Endodermal cell (in vitro differentiated cells): ENCODE data around the gene NLGN1. TPM values are rescaled to one million over a fixed set of nuclear protein-coding genes. Genes with fewer than 3 reads are reported as not detected.

Experiments
- DNase-seq: peaks from one replicate; pipeline ENCODE4 v3.0.0-alpha.2; 2017
- H3K27ac ChIP-seq: 2 replicates; pipeline ENCODE4 v1.5.1; 2013; ENCODE audit warnings: mild to moderate bottlenecking, low read depth, low read length, moderate library complexity
- H3K27me3 ChIP-seq: 2 replicates; pipeline ENCODE4 v1.6.1; 2013; ENCODE audit warnings: mild to moderate bottlenecking, low read length, moderate library complexity; ENCODE audit not compliant: insufficient read depth, control insufficient read depth, poor library complexity, severe bottlenecking
- H3K36me3 ChIP-seq: 2 replicates; pipeline ENCODE4 v1.7.0; 2013; ENCODE audit warnings: mild to moderate bottlenecking, low read length, moderate library complexity; ENCODE audit not compliant: control insufficient read depth, insufficient read depth
- H3K4me1 ChIP-seq: one replicate; pipeline ENCODE4 v1.7.0; 2013; ENCODE audit warnings: low read length; ENCODE audit not compliant: control insufficient read depth, insufficient read depth
- H3K4me3 ChIP-seq: 2 replicates; pipeline ENCODE4 v1.5.1; 2013; ENCODE audit warnings: mild to moderate bottlenecking, low read length, moderate library complexity
- H3K9ac ChIP-seq: 2 replicates; pipeline ENCODE4 v1.6.1; 2013; ENCODE audit warnings: mild to moderate bottlenecking, low read length, moderate library complexity; ENCODE audit not compliant: poor library complexity, severe bottlenecking; ENCODE audit errors: extremely low read depth
- H3K9me3 ChIP-seq: 2 replicates; pipeline ENCODE4 v1.6.1; 2013; ENCODE audit warnings: mild to moderate bottlenecking, low read length, moderate library complexity; ENCODE audit not compliant: control insufficient read depth
- H3K27ac Mint-ChIP-seq: 2 replicates; pipeline ENCODE4 v1.8.0; 2020; ENCODE audit warnings: mixed read lengths
- H3K27me3 Mint-ChIP-seq: 2 replicates; pipeline ENCODE4 v1.8.0; 2021; ENCODE audit warnings: mild to moderate bottlenecking, mixed read lengths; ENCODE audit not compliant: insufficient read depth
- H3K36me3 Mint-ChIP-seq: 2 replicates; pipeline ENCODE4 v1.8.0; 2020; ENCODE audit warnings: low read depth, mixed read lengths
- H3K4me1 Mint-ChIP-seq: 2 replicates; pipeline ENCODE4 v1.8.0; 2020; ENCODE audit warnings: mixed read lengths
- H3K4me3 Mint-ChIP-seq: 2 replicates; pipeline ENCODE4 v1.8.0; 2020; ENCODE audit warnings: mild to moderate bottlenecking, moderate library complexity, mixed read lengths
- H3K9me3 Mint-ChIP-seq: 2 replicates; pipeline ENCODE4 v1.8.0; 2020; ENCODE audit warnings: mild to moderate bottlenecking, mixed read lengths
- CTCF ChIP-seq: fragments of 200-600 bp; sonication (generic); conservative IDR thresholded peaks from 2 replicates; pipeline ENCODE4 v1.5.0; 2021; ENCODE audit warnings: antibody characterized with exemption, mild to moderate bottlenecking
- WGBS, 2 experiments: methylation state at CpG; one replicate each; pipeline versions ENCODE4 v1.1.5 to v1.1.7; 2013; ENCODE audit warnings: missing lambda C conversion rate in 2 of 2, mixed read lengths in 1 of 2; ENCODE audit not compliant: insufficient coverage in 1 of 2, insufficient read length in 1 of 2; 5-methylcytosine and 5-hydroxymethylcytosine counted together
- total RNA-seq, 2 donors: library from RNA; stranded (reverse); fragmentation: NEBNext Ultra II Directional in 1 of 2; extraction: Animal tissue kit (Norgen Biotek cat#: 25700) in 1 of 2; gene quantifications; 2 replicates in 1 of 2; 3 replicates in 1 of 2; pipeline ENCODE4 v1.2.1, GENCODE V29; 2021

The NLGN1 gene
- total RNA-seq, 2 donors from 2014 or later = 3.4 to 14.3 TPM

- Mint-ChIP-seq H3K4me1 (no peaks in the 10 kb centered on the region), H3K27ac (no peak overlapping the region), H3K36me3 (no peaks in the 10 kb centered on the region), H3K4me3 (no peak overlapping the region), H3K27me3 (no peaks in the 10 kb centered on the region), H3K9me3 (no peaks in the 10 kb centered on the region)
- DNase-seq = no peak
- TF ChIP-seq CTCF = no peak
- no peak overlapping the region for H3K9ac ChIP-seq
- H3K27me3 ChIP-seq = no peaks in the 10 kb centered on the region
- no peak overlapping the region for H3K27ac ChIP-seq
- no peaks in the 10 kb centered on the region for H3K36me3 ChIP-seq
- no peak overlapping the region for H3K4me3 ChIP-seq
- 88 to 100% methylated on average over 1 to 2 of the region's 2 CpGs for WGBS, 2 experiments
- H3K9me3 ChIP-seq = no peaks in the 10 kb centered on the region
- H3K4me1 ChIP-seq = no peaks in the 10 kb centered on the region
Measured at GRCh38 chr3:173639098-173639497, 241.6 kb downstream of the NLGN1 start.

GRCh38 chr3:173641696-173642095 is 244.2 kb downstream of the NLGN1 start:
- H3K9me3 Mint-ChIP-seq = no peaks in the 10 kb centered on the region
- no peaks in the 10 kb centered on the region for H3K27me3 ChIP-seq
- WGBS, 2 experiments = 100% methylated on average over 1 of the region's 1 CpG; no CpG with 5 or more reads in 1 of the 2 experiments
- H3K27me3 Mint-ChIP-seq = no peaks in the 10 kb centered on the region
- no peaks in the 10 kb centered on the region for H3K36me3 ChIP-seq
- no peaks in the 10 kb centered on the region for H3K4me1 ChIP-seq
- H3K4me3 ChIP-seq = no peak overlapping the region
- H3K27ac ChIP-seq = no peak overlapping the region
- no peak overlapping the region for H3K9ac ChIP-seq
- no peak overlapping the region for H3K4me3 Mint-ChIP-seq
- DNase-seq = no peak
- no peak for TF ChIP-seq CTCF
- no peaks in the 10 kb centered on the region for H3K9me3 ChIP-seq
- no peak overlapping the region for H3K27ac Mint-ChIP-seq
- H3K4me1 Mint-ChIP-seq = no peaks in the 10 kb centered on the region
- H3K36me3 Mint-ChIP-seq = no peaks in the 10 kb centered on the region

GRCh38 chr3:173644086-173645082 is 246.8 kb downstream of the NLGN1 start:
- no peak overlapping the region for H3K9ac ChIP-seq
- no peak for TF ChIP-seq CTCF
- 94 to 97% methylated on average over 10 to 13 of the region's 13 CpGs for WGBS, 2 experiments
- H3K36me3 ChIP-seq = no peaks in the 10 kb centered on the region
- no peak overlapping the region for H3K27ac ChIP-seq
- DNase-seq = no peak
- Mint-ChIP-seq H3K4me1 (peaks cover 10% of the 10 kb centered on the region), H3K4me3 (no peak overlapping the region), H3K9me3 (no peaks in the 10 kb centered on the region), H3K36me3 (no peaks in the 10 kb centered on the region), H3K27me3 (no peaks in the 10 kb centered on the region), H3K27ac (no peak overlapping the region)
- no peaks in the 10 kb centered on the region for H3K27me3 ChIP-seq
- H3K4me1 ChIP-seq = no peaks in the 10 kb centered on the region
- H3K4me3 ChIP-seq = no peak overlapping the region
- no peaks in the 10 kb centered on the region for H3K9me3 ChIP-seq
